IPS-NIHi7 (cell line): ENCODE data around the gene HOXA1.

Experiments
- DNase-seq: peaks from one replicate; pipeline ENCODE4 v3.0.0; 2012; ENCODE audit warnings: mixed read lengths; ENCODE audit errors: extremely low spot score

Gene HOXA1

DNA sequence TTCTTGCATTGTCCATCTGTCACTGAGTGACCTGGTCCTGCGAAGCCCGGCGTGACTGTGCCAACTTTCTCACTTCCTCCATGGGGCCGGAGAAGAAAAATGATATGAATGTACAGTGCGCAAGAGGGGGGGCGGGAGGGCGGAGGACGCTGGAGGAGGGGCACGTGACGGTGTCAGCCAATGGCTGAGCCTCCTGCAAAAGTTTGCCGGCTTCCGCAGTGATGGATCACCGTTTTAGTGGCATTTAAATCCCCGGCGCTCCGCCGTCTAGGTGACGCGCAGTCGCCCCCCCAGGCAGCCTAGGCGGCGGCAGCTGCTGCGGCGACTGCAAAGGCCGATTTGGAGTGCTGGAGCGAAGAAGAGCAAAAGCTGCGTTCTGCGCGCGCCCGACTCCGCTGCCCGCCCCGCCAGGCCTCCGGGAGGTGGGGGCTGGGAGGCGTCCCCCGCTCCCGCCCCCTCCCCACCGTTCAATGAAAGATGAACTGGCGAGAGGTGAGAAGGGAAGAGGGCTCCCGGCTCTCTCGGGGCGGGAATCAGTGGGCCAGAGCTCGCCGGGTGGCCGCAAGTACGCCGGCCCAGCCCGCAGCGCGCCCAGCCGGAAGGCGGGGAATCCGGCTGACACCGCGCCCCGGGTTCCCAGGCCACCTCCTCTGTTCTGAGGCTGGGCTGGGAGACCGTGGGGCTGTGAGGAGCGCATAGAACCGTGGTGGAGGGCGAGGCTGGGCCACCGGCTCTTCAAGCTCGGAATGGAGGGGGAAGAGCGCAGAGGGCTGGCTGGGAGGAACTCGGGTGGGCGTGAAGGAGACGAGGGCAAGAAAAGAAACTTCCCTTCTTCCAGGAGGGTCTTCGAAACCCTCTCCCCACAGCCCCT, at the start of gene HOXA1:
Gene HOXA1 (minus strand): TSS at position 104 of the 871 bp plus-strand sequence. CDS start 88 bp downstream, at position 16.
- peak; percentile 79 for DNase-seq

DNA sequence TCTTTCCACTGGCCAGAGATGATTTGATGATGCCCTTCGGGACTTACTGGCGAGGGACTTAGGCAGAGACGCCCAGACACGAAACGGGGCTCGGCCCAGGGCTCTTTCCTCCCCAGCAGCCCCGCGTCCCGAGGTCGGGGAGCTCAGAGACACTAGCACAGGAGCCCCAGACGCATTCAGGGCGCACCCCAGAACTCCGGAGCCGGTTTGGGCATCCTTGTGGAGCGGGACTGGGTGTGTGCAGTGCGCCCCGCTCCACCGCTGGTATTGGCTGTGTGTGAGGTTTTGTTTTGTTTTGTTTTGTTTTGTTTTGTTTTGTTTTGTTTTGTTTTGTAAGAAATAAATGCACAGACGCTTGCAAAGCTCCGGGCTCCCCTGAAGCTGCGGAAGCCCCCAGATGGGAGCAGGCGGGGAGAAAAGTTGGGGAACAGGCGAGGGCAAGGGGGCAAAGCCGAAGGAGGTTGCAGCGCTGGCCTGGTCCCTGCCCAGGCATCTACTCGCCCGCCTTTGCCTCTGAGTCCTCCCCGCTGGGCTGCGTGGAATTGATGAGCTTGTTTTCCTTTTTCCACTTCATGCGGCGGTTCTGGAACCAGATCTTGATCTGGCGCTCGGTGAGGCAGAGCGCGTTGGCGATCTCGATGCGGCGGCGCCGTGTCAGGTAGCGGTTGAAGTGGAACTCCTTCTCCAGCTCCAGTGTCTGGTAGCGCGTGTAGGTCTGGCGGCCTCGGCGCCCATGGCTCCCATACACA, 49.5 kb upstream of the HOXA1 start:
- DNase-seq: no peak

DNA sequence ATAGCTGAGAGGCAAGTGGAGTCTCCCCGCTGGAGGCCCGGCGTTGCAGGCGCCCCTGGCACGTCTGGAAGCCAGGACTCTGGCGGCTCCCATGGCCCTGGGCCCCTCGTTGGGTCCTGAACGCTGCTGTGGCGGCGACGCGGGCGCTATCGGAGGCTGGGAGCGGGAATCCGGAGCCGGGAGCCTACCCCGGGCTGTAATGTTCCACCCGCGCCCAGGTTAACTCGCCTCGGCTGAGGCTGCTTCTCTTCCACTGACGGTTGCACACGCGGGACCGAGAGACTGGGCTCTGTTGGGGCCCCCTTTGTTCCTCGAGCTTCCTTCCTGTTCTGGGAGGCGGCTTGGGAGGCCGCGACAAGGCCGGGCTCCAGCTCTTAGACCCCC, 49.0 kb upstream of the HOXA1 start:
- DNase-seq: no peak

DNA sequence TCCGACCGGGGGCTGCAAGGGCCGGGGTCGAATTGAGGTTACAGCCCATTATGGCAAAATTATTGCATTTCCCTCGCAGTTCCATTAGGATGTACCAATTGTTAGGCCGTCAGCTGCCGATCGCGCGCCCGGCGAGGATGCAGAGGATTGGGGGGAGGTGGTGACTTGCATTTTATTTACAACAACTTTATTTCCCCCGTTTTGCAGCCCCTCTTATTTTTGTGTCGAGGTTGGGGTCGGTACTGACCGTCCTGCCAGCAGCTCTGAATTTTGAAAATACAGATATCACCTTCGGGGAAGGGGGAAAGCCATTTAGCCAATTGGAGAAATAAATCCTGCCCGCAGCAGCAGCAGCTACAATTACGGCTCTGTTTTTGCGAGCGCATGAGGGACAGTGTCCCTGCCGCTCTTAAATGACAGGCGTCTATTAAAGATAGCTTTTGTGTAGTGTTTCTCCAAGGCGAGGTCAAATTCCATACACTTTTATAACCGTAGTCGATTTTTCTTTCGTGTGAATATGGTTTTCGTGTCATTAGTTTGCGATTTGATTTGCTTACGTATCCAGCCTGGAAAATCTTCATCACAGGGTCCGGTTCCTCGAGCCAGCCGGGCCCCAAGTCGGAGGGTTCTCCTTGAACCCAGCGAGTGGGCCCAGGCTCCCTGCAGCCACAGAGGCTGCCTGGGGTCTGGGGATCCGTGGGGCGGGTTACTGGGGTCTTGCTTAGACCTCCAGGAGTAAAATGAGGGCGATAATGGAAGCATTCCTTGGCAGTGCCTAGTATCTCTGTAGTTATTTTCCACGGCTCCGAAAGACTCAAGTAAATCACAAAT, 48.4 kb upstream of the HOXA1 start:
- DNase-seq: no peak

GRCh38 chr7:27143023-27143949, 47.5 kb upstream of the HOXA1 start, which contains the start of gene HOXA5:
TSS of gene HOXA5 (minus strand) at chr7:27143681. CDS start at chr7:27143607, 74 bp downstream.
- peak; percentile 87 for DNase-seq

GRCh38 chr7:27142580-27143022, 46.8 kb upstream of the HOXA1 start:
- DNase-seq: no peak

DNA sequence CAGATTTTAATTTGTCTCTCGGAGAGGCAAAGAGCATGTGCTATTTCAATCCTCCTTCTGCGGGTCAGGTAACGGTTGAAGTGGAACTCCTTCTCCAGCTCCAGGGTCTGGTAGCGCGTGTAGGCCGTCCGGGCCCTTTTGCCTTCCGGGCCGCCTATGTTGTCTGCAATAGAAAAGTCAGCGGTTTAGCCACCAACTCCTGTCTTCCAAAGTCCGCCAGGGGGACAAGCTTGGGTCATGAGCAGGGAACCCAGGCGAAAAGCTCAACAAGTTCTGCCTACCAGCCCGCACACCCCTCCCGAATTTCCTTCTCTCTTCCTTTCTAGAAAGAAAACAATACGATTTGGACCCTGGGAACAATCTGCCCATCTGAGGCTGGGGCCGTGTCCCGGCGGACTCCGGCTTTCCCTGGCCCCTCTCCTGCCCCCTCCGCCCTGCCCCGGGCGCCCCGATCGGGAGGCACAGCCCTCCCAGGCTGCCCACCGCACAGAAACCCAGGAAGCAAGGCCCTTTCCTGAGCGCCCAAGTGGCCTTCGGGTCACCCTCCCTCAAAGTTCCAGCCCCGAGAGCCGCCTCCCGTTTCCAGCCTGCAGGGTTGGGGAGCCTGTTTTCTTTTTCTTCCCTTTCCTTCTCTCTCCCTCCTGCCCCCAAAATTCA, 46.3 kb upstream of the HOXA1 start:
- no peak for DNase-seq

GRCh38 chr7:27141137-27141922, 45.5 kb upstream of the HOXA1 start:
- DNase-seq: no peak

GRCh38 chr7:27140126-27140857, 44.5 kb upstream of the HOXA1 start:
- DNase-seq: no peak

GRCh38 chr7:27139334-27140125, 43.7 kb upstream of the HOXA1 start:
- DNase-seq: no peak

DNA sequence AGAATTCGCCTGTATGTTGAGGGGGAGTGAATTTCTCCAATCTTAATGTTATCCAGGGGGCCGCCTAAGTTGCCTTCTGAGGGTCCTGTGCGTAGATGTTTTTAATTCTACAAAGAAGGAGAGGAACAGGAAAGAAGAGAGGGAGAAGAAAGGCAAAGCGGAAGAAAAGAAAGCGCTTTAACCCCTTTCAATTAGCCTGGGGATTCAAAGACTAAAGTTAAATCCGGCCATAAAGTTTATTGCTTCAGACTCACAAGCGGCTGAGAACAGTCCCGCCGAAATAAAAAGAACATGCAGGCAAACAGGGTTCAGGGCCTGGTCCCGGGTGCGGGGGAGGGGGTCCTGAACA, 43.2 kb upstream of the HOXA1 start:
- no peak for DNase-seq

DNA sequence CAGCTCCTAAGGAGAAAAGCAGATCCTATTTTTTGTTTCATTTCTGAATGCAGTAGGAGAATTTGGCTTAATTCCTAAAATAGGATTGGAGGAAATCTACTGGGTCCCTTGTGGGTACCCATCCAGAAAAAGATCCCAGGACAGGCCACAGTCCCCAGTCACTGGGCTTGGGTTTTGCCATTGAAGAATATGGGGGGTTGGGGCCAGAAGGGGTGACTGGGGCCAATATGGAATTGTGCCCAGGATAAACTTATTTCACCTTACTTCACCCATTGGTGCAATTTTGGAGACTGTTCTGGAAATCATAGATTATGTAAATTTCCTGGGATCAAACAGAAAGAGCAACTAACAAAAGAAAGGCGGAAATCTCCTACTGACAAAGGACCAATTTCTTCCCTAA, 42.7 kb upstream of the HOXA1 start:
- no peak for DNase-seq

- DNase-seq: no peak
Measured at GRCh38 chr7:27137640-27138315, 42.0 kb upstream of the HOXA1 start.

DNA sequence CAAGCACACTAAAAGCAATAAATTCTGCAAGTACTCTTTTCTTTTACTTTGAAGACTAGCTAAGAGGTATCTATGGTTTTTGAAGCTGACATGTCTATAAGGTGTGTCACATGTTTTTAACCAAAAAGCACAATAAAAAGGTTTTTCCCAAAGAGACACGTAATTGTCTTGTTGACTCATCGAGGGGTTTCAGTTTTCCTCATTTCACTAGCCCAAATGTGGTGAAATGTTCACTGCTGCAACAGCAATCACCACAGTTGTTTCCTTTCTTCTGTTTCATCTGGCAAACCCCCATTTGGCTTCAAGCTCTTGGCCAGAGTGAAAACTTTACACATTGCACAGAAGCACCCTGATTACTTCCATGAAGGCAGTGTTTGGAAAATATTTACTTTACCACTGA, 38.6 kb upstream of the HOXA1 start:
- no peak for DNase-seq

DNA sequence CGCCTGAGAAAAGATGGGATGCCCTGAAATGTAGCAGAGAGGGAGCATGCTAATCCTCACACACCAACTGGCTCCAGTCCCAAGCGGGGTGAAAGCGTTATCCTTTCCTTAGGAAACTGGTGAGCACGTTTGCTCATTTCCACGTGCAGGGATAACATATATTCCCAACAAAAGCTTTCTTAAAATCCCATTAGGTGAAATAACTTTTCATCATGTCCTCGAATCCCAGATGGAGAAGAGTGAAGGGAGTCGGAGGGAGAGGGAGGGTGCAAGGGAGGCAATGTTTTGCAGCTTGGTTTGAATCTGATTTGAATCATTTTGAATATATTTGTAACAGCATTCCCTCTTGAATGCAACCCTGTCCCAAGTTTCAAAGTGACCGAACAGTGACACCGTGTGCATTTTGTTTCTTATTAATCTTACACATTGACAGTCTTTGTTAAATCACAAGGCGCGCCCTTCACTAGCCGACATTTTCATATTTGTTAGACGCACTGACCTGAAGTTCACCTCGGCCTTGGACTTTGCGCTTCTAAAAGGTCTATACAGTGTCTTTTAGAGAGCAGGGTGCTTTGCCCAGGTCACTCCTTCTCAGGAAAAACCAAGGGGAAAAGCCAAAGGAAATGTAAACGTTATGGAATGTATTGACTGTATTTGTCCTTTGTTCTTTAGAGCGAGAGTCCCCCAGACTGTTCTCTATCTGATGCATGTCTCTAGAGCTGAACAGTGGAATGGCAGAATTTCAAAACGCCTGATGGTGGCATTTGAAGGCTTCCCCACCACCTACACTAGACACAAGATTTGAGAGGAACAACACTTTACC, 37.8 kb upstream of the HOXA1 start:
- DNase-seq: no peak

GRCh38 chr7:27132978-27133377, 37.2 kb upstream of the HOXA1 start:
- no peak for DNase-seq

GRCh38 chr7:27132214-27132613, 36.4 kb upstream of the HOXA1 start:
- no peak for DNase-seq
